ENCODE data around the gene GALR1.

Gene GALR1

DNA sequence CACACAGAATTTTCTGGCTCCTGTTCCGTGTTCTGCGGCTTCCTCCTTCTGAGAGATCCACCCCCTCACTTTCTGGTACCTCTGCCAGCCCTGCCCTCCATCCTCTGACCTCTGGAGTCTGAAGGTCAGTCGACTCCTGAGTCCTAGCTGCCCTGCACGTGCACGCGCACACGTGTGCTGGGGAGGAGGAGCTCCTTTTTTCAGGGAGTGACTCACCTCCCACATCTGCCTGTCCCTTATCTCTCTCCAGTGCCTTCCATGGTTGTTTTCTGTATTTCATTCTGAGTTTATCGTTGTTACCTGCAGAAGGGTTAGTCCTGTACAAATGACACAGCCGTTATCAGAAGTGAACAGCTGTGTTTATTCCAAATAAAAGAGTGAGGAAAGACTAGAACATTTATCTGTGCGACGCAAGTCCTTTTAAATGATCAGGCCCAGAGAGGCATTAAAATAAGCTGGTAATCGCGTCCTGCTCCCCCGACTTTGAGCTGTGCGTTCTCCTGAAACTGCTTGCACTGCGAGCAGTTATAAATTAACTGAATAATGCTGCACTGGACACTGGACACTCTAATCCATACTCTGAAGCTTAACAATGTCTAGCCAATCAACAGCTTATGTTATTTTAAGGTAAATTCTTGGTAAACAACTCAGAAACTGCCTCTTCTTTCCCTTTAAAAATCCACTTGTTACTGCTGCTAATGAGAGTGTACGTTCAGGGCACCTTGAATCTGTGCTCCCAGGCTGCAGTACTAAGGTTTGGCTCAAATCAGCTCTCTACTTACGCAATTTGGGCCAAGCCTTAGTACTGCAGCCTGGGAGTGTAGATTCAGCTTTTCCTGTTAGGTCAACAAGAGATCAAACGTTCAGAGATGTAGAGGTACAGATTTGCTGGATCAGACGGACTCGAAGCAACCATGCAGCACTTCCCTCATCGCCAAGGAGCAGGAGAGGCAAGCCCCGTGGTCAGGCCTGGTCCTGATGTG lies 72.5 kb downstream of the GALR1 start:
- DNase-seq = no peak

DNA sequence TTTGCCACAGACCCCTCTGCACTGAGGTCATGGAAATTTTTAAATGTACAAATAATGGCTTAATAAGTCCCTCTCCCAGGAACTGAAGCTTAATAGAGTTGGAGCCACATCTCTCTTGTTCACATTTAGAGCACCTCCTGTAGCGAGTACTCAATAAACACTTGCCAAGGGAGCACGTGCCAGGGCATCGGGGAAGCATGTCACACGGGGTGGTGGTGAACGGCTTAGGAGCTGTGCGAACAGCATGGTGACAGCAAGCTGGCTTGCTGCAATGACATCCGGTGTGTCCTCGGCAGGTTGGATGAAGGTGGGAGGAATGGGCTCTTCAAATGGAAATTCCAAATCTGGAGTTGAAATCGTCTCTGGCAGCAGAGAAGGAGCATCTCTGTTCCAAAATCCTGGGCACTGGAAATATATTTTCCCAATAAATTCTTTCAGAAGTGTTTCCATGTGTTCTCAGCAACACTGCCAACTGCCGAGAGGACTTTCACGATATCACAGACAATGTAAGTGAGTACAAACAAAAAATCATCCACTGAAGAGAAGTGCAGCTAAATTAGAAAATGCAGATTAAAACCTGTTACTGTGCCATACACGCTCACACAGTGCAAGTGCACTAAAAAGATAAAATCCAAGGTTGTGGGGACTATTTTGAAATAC lies 74.1 kb downstream of the GALR1 start:
- no peak for DNase-seq
